Activated naive CD8-positive, alpha-beta T cell treated with anti-CD3 and anti-CD28 coated beads, Interleukin-2, amount 50 U/mL, for 16 hours (primary cell): ENCODE data around the gene RUSC2.
"Not testable (repeated sequence)": the region's sequence is repeated elsewhere in the genome, so short reads cannot be mapped to it uniquely, and the experiment has no call there.

Experiments
- DNase-seq: peaks from one replicate; pipeline ENCODE4 v3.0.0-alpha.2; 2020; ENCODE audit warnings: low read depth, low spot score

The RUSC2 gene

DNA sequence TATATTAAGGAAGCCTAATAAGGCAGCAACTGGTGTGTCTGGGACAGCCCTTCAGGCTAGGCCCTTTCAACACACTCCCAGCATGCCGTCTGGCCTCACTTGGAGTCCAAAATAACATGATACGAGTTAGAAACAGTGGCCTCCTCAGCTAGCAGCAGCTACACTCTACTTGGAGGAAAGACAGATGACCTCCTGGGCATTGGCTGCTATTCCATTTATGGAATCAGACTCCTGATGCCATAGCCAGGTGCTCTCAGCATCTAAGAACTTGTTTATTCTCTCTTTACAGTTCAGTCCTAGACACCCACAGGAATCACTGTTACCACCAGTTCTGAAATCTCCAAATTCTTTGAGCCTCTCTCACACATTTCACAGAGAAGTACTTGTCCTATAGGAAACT lies 31.8 kb downstream of the RUSC2 start:
- no peak for DNase-seq

DNA sequence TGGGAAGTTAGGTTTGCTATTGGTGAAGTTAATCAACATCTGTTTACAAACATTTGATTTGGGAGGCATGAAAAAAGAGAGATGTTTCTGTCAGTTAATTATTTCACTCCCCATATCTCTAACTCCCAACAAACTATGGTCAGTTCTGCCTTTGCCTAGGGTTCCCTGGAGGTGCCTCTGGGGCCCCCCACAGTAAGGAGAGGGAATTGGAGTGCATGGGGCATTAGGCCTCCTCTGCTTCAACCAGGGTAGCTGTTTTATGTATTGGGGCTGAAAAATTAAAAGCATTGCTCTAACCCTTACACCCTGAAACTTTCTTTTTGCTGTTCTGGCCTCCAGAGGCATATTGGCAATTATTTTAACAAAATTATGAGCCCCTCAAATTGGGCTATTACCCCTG lies 32.3 kb downstream of the RUSC2 start:
- DNase-seq: no peak

DNA sequence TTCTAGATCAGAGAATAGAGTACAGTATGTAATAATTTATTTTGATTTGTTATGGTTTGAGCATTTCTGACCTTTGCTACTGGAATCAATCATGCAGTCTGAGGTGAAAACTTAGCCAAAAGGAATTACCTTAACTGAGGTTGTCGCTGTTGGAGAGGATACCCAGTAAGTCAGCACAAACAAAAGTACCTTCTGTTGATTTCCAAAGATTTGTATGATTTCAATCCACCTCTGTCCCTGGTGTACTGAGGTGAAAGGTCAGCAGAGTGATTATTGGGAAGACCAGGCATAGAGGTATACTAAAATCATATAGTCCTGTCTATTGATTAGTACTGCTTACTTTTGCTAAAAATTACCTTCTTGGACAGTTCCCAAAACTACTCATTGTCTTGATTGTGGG lies 32.8 kb downstream of the RUSC2 start:
- no peak for DNase-seq

DNA sequence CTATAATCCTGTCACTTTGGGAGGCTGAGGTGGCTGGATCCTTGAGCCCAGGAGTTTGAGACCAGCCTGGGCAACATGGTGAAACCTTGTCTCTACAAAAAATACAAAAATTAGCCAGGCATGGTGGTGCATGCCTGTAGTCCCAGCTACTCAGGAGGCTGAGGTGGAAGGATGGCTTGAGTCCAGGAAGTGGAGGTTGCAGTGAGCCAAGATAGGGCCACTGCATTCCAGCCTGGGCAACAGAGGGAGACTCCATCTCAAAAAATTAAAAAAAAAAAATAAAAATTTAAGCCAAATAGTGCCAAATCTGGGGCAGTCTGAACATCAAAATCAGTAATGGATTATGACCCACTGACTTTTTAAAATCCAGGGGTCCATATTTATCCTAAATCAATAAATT lies 33.6 kb downstream of the RUSC2 start:
- DNase-seq: not testable (repeated sequence)

DNA sequence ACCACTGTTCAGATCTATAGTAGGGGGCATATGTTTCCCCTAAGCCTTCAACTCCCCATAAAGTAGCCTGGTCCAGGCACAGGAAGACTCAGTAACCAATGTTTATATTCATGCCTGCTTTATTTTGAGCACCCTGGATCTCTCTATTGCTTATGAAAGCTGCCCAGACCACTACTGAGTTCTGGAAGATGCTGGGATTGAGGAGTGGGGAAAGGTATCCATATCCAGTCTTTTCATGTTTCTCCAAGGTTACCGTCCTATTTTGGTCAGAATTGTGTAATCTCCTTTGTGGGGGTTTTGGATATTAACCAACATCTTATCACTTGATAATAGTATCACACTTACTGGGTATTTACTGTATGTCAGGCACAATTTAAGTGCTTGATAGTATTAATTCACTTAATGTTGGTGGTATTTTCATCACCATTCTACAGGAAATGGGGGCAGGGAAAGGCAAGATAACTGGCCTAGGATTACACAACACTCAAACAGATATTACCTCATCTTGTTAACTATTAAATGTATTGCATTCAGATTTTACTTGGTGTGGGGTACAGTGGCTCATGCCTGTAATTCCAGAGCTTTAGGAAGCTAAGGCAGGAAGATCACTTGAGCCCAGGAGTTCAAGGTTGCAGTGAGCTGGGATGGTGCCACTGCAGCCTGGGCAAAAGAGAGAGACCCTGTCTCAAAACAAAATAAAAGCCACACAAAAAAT lies 36.3 kb downstream of the RUSC2 start:
- DNase-seq: no peak

DNA sequence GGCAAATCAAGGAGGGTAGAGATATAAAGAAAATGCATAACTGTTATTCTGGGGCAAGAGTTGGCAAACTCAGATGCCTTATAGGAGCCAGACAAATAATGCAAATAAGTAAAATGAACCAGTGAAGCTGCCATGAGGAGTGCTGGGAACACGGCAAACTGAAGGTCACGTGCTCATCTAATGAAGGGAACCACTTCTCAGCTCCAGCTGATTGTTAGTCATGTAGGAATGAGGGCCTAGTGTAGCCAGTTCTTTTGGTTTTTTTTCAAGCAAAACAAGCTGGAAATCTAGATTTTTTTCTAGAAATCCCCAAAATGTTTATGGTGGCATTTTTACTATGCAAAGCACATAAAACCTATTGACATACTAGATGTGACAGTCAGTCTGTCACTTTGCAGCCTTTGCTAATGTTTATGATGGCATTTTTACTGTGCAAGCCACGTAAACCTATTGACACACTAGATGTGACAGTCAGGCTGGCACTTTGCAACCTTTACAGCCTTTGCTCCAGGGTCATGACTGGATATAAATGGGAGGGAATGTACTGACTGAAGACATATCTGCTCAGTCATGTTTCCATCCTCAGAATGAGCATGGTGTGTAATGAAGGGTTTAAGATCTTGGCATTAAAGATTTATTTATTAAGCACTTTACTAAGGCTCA lies 39.4 kb downstream of the RUSC2 start:
- DNase-seq: no peak

DNA sequence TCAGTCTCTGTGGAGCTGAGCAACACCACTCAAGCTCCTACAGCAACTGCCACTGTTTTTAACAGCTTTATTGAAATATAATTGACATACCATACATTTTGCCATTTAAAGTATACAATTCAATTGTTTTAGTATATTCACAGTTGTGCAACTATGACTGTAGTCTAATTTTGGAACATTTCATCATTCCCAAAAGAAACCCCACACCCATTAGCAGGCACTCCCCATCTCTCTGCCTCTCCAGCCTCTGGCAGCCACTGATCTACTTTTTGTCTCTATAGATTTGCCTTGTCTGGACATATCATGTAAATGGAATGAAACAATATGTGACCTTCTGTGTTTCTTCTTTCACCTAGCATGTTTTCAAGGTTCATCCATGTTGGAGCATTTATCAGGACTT lies 43.5 kb downstream of the RUSC2 start:
- no peak for DNase-seq

DNA sequence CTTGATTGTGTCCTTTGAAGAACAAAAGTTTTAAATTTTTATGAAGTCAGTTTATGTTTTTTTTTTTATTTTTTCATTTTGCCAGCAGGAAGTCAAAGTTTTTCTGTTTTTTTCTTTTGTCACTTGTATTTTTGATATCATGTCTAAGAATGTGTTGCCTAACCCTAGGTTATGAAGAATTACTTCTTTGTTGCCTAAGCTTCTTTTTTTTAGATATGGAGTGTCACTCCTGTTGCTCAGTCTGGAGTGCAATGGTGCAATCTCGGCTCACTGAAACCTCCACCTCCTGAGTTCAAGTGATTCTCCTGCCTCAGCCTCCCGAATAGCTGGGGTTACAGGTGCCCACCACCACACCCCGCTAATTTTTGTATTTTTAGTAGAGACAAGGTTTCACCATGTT lies 45.0 kb downstream of the RUSC2 start:
- DNase-seq: not testable (repeated sequence)

DNA sequence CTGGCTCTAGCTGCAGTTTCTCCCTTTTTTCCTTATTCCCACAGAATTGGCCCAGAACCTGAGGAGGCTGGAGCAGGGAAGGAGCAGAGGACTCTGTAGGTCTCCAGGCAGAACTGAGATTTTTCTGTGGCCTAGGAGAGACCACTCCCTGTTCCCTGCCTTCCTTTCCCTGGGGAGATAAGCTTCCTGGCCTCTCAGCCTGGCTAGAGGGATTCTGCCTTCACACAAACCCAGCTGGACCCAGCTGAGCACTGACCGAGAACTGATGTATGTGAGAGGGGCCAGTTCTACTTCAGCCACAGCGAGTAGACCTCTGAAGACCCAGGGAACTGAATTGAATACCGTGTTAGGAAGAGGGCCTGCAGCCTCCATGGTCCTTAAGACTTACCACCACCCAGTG lies 48.0 kb downstream of the RUSC2 start:
- no peak for DNase-seq

DNA sequence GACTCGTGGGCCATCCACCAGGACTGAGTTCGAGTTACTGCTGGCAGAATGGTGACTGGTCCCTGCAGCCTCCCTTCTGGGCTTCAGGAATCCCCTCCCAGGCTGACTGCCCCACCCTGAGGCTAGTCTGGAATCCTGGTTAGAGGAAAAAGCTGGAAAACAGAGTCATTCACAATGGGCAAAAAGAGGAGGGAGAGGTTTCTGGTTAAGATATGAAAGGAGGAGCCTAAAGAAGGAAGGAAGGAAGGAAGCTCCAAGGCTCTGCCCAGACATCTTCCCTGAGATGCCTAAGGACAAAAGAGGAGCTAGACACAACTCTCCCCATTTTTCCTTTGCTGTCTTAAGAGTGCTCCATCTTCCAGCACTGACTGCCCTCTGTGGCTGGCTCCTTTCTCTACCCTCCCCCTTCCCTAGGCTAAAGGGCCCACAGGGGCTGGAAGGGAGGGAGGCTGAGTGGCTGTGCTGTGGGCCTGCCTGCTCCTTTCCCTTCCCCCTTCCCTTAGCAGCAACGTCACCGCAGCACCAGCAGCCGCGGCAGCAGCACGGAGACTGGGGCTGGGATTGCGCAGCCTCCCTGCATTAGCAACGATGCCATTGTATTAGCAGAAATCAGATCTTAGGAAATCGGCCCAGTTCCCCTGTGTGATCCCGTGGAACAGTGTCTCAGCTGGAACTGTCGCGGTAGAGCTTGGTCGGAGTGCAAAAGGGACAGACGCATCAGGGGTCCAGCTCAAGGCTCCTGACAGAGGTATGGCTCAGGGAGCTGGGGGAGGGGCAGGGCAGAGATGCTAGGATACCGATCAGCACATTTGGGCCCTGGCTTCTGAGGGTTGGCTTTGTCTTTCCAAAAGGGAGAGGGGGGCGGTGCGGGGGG lies 48.7 kb downstream of the RUSC2 start:
- no peak for DNase-seq
